K562 (cell line): Measurements from ENCODE around the gene DNMBP. TPM values are rescaled to one million over a fixed set of nuclear protein-coding genes. Genes with fewer than 3 reads are reported as not detected.

ENCODE experiments used
- CBX8 ChIP-seq: fragments of 200-600 bp; sonication (generic); IDR thresholded peaks from 2 replicates; pipeline ENCODE4 v1.6.1; 2012; ENCODE audit warnings: borderline replicate concordance, mixed run types, low read depth, mild to moderate bottlenecking, moderate library complexity, mixed read lengths, low read length, control low read depth, inconsistent platforms; ENCODE audit not compliant: poor library complexity, severe bottlenecking; ENCODE audit errors: extremely low read depth
- FOXA1 ChIP-seq: fragments of 450-650 bp; IDR thresholded peaks from 2 replicates; pipeline ENCODE4 v1.6.1; 2016; ENCODE audit warnings: mild to moderate bottlenecking, borderline replicate concordance
- KDM2B ChIP-seq: fragments of 250-450 bp; sonication (Bioruptor Pico); IDR thresholded peaks from 2 replicates; pipeline ENCODE4 v1.8.0; 2021; ENCODE audit warnings: mild to moderate bottlenecking, moderate library complexity
- SREBF2 ChIP-seq: sonication (generic); formaldehyde crosslinking; IDR thresholded peaks from 2 replicates; pipeline ENCODE4 v1.4.0; 2020; ENCODE audit warnings: mild to moderate bottlenecking, missing genetic modification reagents
- STAG1 ChIP-seq: sonication (generic); formaldehyde crosslinking; IDR thresholded peaks from 2 replicates; pipeline ENCODE4 v1.5.0; 2020; ENCODE audit warnings: missing genetic modification reagents, borderline replicate concordance
- polyA plus RNA-seq, 8 experiments: library from polyadenylated mRNA; depleted of rRNA in 4 of 8; stranded (reverse) in 5 of 8; unstranded in 3 of 8; fragments of >200 nt; fragmentation: Nextera tagmentation in 2 of 8; fragmentation: Illumina TruSeq in 1 of 8; extraction: Ambion mirVana in 2 of 8; extraction: Trizol in 1 of 8; gene quantifications; 2 replicates each; pipeline versions ENCODE4 v1.2.1 to v1.2.3, GENCODE V29; 2011 to 2014; ENCODE audit warnings: inconsistent platforms in 1 of 8, missing spikeins in 1 of 8
- total RNA-seq, 7 experiments: library from RNA; depleted of rRNA in 6 of 7; stranded (reverse); fragments of >200 nt in 6 of 7; fragmentation: Illumina TruSeq in 2 of 7; extraction: Trizol in 2 of 7; gene quantifications; 2 replicates each; pipeline versions ENCODE4 v1.2.1 to v1.2.3, GENCODE V29; 2011 to 2021; ENCODE audit warnings: low replicate concordance in 1 of 7
- TF ChIP-seq, protein P1 (sequence below): fragments of 250-450 bp; sonication (Bioruptor Pico); IDR thresholded peaks from 2 replicates; pipeline ENCODE4 v1.4.0; 2020
- TF ChIP-seq, protein P2 (sequence below): IDR thresholded peaks from 3 replicates; pipeline ENCODE4 v1.6.1; 2011; ENCODE audit warnings: borderline replicate concordance, mild to moderate bottlenecking; ENCODE audit not compliant: insufficient read length, insufficient read depth

Gene DNMBP
- total and polyA plus RNA-seq, 9 of the 15 experiments (the other 6 are each of a cell fraction or from before 2014, with no cell fraction given), result 0.83 to 3.7 (median 2.2) TPM

DNA sequence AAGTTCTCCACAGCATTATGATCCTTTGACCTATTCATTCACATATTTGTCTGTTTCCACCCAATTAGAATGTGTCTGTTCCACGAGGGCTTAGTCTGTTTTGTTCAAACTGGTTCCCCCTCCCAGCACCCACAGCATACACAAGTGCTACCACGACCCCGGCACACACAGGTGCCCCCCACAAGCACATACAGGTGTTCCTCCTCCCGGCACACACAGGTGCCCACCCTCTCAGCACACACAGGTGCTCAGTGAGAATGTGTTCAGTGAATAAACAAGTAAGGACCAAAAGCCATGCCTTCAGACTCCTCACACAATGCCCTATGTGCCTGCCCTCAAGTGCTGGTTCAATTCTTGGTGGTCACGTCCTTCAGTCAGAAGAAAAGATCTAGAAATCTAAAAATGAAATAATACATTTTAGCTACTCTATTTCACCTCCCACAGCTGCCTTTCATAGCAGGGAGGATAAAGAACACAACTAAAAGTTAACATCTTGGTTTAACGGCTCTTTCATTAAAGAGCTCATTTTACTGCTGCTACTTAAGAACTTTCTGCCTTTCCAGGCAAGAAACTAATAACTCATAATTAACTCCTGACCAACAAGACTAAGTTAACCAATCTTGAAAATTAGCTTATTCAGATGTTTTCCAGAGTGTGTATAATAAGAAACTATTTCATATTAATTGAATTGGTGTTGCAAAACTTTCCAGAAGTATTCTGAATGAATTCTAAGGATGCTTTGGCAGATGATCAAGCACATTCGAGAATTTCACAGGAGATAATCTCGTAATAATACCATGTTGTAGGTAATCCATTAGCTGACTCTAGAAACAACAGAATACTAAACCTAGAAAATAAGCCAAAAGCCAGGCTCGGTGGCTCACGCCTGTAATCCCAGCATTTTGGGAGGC, 2.3 kb downstream of the DNMBP start (continued):
- TF ChIP-seq, protein P1, sequence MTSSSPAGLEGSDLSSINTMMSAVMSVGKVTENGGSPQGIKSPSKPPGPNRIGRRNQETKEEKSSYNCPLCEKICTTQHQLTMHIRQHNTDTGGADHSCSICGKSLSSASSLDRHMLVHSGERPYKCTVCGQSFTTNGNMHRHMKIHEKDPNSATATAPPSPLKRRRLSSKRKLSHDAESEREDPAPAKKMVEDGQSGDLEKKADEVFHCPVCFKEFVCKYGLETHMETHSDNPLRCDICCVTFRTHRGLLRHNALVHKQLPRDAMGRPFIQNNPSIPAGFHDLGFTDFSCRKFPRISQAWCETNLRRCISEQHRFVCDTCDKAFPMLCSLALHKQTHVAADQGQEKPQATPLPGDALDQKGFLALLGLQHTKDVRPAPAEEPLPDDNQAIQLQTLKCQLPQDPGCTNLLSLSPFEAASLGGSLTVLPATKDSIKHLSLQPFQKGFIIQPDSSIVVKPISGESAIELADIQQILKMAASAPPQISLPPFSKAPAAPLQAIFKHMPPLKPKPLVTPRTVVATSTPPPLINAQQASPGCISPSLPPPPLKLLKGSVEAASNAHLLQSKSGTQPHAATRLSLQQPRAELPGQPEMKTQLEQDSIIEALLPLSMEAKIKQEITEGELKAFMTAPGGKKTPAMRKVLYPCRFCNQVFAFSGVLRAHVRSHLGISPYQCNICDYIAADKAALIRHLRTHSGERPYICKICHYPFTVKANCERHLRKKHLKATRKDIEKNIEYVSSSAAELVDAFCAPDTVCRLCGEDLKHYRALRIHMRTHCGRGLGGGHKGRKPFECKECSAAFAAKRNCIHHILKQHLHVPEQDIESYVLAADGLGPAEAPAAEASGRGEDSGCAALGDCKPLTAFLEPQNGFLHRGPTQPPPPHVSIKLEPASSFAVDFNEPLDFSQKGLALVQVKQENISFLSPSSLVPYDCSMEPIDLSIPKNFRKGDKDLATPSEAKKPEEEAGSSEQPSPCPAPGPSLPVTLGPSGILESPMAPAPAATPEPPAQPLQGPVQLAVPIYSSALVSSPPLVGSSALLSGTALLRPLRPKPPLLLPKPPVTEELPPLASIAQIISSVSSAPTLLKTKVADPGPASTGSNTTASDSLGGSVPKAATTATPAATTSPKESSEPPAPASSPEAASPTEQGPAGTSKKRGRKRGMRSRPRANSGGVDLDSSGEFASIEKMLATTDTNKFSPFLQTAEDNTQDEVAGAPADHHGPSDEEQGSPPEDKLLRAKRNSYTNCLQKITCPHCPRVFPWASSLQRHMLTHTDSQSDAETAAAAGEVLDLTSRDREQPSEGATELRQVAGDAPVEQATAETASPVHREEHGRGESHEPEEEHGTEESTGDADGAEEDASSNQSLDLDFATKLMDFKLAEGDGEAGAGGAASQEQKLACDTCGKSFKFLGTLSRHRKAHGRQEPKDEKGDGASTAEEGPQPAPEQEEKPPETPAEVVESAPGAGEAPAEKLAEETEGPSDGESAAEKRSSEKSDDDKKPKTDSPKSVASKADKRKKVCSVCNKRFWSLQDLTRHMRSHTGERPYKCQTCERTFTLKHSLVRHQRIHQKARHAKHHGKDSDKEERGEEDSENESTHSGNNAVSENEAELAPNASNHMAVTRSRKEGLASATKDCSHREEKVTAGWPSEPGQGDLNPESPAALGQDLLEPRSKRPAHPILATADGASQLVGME, result no peak
- TF ChIP-seq KDM2B (CRISPR knock-in tag), result no peak
- no peak for TF ChIP-seq STAG1
- TF ChIP-seq FOXA1, result no peak
- no peak for TF ChIP-seq CBX8
- TF ChIP-seq SREBF2 (CRISPR knock-in tag), result no peak
- TF ChIP-seq, protein P2, sequence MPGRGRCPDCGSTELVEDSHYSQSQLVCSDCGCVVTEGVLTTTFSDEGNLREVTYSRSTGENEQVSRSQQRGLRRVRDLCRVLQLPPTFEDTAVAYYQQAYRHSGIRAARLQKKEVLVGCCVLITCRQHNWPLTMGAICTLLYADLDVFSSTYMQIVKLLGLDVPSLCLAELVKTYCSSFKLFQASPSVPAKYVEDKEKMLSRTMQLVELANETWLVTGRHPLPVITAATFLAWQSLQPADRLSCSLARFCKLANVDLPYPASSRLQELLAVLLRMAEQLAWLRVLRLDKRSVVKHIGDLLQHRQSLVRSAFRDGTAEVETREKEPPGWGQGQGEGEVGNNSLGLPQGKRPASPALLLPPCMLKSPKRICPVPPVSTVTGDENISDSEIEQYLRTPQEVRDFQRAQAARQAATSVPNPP, result no peak
